WERI-Rb-1 (cell line): ENCODE data around the gene MGAM2.

Experiments used
- DNase-seq: peaks from one replicate; pipeline ENCODE4 v3.0.0-alpha.2; 2020
- H3K27ac ChIP-seq: fragments of 250-450 bp; sonication (Bioruptor Pico); 2 replicates; pipeline ENCODE4 v1.5.1; 2020; ENCODE audit warnings: mild to moderate bottlenecking, moderate library complexity
- H3K27me3 ChIP-seq: fragments of 250-450 bp; sonication (Bioruptor Pico); 2 replicates; pipeline ENCODE4 v1.5.1; 2021; ENCODE audit warnings: mild to moderate bottlenecking, low read depth, moderate library complexity; ENCODE audit not compliant: insufficient read depth, severe bottlenecking
- H3K36me3 ChIP-seq: fragments of 250-450 bp; sonication (Bioruptor Pico); 2 replicates; pipeline ENCODE4 v1.5.1; 2020; ENCODE audit warnings: mild to moderate bottlenecking, moderate library complexity
- H3K4me3 ChIP-seq: 2 replicates; pipeline ENCODE4 v1.5.1; 2011; ENCODE audit warnings: low read depth, mild to moderate bottlenecking, control low read depth, low read length
- H3K9me3 ChIP-seq: fragments of 250-450 bp; sonication (Bioruptor Pico); 2 replicates; pipeline ENCODE4 v1.5.1; 2021; ENCODE audit warnings: mild to moderate bottlenecking, moderate library complexity; ENCODE audit not compliant: severe bottlenecking
- TF ChIP-seq, protein P1 (sequence below): IDR thresholded peaks from 2 replicates; pipeline ENCODE4 v1.5.1; 2011; ENCODE audit warnings: low read depth, mild to moderate bottlenecking, control low read depth, inconsistent platforms, low read length

MGAM2 gene

DNA sequence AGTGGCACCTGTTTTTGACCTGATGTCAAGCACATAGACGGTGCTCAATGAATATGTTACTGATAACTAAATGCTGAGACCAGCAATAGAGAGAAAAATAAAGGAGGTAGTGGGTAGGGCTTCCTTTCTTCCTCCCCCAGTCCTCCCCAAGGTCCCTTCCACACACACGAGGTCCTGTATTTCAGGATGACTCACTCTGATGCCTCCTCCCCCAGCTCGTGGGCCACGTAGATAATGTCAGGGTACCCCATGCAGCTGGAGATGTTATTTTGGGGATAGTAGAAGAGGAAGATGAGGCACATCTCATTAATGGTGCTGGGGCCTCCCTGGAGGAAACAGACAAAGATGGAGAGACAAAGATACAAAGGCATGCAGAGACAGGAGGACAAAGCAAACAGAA, 129.0 kb downstream of the MGAM2 start:
- no peak overlapping the region for H3K27ac ChIP-seq
- H3K27me3 ChIP-seq, result no peaks in the 10 kb centered on the region
- DNase-seq, result no peak
- TF ChIP-seq, protein P1, sequence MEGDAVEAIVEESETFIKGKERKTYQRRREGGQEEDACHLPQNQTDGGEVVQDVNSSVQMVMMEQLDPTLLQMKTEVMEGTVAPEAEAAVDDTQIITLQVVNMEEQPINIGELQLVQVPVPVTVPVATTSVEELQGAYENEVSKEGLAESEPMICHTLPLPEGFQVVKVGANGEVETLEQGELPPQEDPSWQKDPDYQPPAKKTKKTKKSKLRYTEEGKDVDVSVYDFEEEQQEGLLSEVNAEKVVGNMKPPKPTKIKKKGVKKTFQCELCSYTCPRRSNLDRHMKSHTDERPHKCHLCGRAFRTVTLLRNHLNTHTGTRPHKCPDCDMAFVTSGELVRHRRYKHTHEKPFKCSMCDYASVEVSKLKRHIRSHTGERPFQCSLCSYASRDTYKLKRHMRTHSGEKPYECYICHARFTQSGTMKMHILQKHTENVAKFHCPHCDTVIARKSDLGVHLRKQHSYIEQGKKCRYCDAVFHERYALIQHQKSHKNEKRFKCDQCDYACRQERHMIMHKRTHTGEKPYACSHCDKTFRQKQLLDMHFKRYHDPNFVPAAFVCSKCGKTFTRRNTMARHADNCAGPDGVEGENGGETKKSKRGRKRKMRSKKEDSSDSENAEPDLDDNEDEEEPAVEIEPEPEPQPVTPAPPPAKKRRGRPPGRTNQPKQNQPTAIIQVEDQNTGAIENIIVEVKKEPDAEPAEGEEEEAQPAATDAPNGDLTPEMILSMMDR, result no peak
- peaks cover 2% of the 10 kb centered on the region for H3K9me3 ChIP-seq
- H3K36me3 ChIP-seq, result no peaks in the 10 kb centered on the region
- no peak overlapping the region for H3K4me3 ChIP-seq

DNA sequence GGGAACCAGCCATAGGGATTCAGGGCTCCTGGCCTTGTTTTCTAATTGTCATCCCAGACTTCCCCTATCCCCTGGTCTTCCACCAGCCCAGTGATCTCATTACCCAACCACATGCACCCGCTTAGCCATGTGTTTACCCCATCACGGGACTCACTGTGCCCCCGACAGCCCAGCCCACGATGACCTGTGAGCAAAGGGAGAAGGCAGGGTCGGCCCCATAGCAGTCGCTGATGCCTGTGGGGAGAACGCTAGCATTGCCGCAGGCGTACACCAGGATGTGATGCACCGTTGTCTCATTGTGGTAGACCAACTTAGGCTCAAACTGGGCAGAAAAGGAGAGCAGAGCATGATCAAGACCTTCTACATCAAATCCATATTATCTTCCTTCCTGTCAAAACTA, 132.3 kb downstream of the MGAM2 start:
- Histone ChIP-seq H3K27me3 (no peaks in the 10 kb centered on the region), H3K4me3 (no peak overlapping the region), H3K27ac (no peak overlapping the region), H3K36me3 (no peaks in the 10 kb centered on the region), H3K9me3 (no peaks in the 10 kb centered on the region)
- no peak for DNase-seq
- TF ChIP-seq, protein P1, result no peak

DNA sequence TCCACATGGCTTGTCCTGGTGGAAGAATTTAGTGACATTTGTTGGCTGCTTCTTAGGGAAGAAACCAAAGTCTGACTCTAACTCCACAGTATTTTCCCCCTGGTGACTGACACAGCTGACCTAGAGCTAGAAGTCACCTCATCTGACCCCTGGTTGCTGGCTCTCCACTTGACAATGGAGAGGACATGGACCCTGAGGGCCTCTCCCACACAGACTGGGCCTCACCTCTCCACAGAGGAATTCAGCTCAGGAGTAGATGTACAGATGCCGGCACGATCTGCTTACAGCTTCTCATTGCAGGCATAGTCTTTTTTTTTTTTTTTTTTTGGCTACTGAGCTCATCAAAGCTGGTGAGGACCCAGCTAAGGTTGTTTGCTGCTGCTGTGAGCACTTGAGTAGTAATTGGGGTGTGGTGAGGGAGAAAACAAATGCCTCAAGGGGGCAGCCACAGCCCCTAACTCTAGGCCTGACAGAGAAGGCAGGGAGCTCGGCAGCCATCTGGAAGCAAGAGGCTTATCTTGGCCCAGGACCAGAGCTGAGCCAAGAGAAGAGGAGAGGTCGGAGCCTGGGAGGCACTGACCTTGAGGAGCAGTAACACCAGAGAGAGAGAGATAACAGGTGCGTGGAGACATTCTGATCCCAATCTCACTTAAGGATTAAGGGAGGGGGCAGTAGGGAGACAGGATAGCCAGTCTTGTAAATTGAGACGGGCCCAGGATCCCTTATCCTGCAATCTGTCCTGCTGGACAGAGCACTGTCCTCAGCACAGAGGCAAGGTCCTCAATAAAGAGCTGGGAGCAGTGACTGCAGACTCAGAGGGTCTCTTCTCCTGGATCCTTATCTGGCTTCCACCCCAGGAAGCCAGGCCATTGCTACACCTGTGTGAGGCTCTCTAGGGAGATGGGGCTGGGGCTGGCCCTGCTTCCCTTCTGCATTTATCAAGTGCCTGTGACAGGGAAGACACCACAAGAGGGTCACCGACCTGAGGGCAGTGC, 136.9 kb downstream of the MGAM2 start:
- H3K27ac ChIP-seq, result peak overlapping the region; percentile 82
- no peak overlapping the region for H3K4me3 ChIP-seq
- no peaks in the 10 kb centered on the region for H3K27me3 ChIP-seq
- no peaks in the 10 kb centered on the region for H3K36me3 ChIP-seq
- TF ChIP-seq, protein P1, result peak; percentile 35; the same call in 1 of the 2 replicates
- peak; percentile 94 for DNase-seq
- H3K9me3 ChIP-seq, result no peaks in the 10 kb centered on the region

DNA sequence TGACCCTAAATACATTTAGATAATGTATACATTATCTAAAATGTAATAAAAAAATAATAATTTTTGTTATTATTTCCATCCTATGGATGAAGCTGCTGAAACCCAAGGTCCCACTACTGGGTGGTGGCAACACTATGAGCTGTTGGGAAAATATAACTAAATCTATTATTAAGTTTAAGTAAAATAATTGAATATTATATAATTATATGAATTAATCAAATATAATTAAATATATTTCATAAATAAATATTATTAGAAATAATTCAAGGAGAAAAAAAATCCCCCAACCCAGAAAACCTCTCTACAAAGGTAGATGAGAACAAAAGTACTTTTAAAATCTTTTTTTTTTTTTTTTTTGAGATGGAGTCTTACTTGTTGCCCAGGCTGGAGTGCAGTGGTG, 138.4 kb downstream of the MGAM2 start:
- Histone ChIP-seq H3K4me3 (no peak overlapping the region), H3K27me3 (no peaks in the 10 kb centered on the region), H3K9me3 (no peaks in the 10 kb centered on the region), H3K36me3 (no peaks in the 10 kb centered on the region), H3K27ac (no peak overlapping the region)
- DNase-seq, result no peak
- TF ChIP-seq, protein P1, result no peak

DNA sequence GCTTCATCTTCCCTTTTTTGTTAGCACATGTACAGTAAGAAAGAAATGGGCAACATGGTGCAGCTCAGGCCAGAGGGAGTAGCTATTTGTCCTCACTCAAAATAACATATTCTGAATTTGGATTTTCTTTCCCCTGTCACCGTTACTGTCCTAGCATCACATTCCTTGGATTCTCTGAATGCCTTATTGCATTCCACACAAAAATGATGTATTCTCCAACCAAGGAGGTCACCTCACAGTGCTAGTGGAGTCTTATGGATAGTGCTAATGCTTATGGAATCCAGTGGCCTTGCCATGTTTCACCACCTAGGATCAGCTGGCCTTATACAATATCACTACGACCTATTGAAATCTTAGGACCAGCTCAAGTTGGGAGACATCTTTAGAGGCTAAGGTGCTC, 139.2 kb downstream of the MGAM2 start:
- TF ChIP-seq, protein P1, result no peak
- no peak overlapping the region for H3K4me3 ChIP-seq
- no peak for DNase-seq
- H3K27ac ChIP-seq, result no peak overlapping the region
- H3K9me3 ChIP-seq, result no peaks in the 10 kb centered on the region
- no peaks in the 10 kb centered on the region for H3K36me3 ChIP-seq
- no peaks in the 10 kb centered on the region for H3K27me3 ChIP-seq
